CD1c-positive myeloid dendritic cell (primary cell): ENCODE results near the gene B4GALT3.

Experiments used
- DNase-seq: peaks from one replicate; pipeline ENCODE4 v3.0.0-alpha.2; 2016; ENCODE audit errors: extremely low spot score

Gene B4GALT3

DNA sequence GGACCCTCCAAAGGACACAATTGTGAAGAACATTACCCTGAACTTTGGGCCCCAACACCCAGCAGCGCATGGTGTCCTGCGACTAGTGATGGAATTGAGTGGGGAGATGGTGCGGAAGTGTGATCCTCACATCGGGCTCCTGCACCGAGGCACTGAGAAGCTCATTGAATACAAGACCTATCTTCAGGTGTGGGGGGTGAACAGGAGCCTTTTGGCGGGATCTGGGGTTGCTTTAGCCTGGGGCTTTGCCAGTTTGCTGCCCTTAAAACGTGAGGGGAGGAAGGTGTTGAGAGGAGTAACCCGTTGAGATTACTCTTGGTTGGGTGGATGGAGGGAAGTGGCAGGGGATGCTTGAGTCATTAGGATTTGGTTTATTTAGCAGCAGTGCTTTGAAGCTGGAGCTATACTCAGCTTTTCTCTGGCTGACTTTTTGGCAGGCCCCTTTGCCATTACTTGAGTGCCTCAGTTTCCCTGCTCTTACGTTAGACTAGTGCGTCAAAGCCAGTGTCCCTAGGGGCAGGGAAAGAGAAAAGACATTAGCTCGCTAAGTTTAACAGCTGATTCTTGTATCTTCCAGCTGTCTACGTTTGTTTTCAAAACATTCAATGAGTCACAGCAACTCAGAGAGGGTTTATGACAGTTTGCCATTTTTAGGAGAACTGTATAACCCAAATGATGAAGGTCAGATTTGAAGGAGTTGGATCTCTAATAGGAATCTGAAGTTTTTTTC is 29.3 kb upstream of the B4GALT3 start:
- DNase-seq: no peak

DNA sequence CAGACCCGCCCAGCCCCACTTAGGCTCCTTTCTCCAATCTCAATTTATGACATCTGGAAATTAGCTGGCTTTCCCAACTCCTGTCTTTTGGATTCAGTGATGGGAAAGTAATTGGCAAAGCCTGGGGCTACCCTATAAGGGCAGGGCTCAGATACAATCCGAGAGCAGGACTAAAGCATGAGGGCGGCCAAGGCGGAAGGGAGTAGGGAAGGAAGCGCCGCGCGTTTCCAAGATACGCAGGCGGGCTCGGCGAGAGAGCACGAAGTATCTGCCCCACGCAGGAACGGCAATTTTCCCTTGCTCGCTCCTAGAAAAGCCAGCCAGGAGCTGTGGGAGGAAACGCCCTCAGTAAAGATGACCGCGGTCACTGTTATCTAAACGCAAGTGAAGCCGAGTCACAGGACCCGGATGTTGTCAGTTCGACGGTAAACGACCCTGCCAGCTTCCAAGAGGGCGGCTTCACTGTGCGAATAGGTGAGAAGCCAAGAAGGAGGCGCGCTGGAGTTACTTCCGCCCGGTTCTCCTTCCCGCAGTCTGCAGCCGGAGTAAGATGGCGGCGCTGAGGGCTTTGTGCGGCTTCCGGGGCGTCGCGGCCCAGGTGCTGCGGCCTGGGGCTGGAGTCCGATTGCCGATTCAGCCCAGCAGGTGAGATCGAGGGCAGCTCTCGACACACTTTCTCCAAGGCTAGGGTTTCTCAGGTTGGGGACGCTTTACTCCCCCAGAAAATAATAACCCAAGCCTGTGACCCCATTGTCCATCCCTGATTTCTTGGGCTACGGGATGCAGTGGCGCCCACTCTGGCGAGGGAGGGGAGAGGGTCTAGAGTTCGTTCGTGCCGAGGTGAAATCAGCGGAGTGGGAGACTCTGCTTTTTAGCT is 24.8 kb upstream of the B4GALT3 start, which contains the start of gene NDUFS2:
Gene NDUFS2, plus strand, starts transcription at position 532 of the 877 bp plus-strand sequence. Its CDS starts 19 bp downstream, at position 551.
- DNase-seq: peak; percentile 99

DNA sequence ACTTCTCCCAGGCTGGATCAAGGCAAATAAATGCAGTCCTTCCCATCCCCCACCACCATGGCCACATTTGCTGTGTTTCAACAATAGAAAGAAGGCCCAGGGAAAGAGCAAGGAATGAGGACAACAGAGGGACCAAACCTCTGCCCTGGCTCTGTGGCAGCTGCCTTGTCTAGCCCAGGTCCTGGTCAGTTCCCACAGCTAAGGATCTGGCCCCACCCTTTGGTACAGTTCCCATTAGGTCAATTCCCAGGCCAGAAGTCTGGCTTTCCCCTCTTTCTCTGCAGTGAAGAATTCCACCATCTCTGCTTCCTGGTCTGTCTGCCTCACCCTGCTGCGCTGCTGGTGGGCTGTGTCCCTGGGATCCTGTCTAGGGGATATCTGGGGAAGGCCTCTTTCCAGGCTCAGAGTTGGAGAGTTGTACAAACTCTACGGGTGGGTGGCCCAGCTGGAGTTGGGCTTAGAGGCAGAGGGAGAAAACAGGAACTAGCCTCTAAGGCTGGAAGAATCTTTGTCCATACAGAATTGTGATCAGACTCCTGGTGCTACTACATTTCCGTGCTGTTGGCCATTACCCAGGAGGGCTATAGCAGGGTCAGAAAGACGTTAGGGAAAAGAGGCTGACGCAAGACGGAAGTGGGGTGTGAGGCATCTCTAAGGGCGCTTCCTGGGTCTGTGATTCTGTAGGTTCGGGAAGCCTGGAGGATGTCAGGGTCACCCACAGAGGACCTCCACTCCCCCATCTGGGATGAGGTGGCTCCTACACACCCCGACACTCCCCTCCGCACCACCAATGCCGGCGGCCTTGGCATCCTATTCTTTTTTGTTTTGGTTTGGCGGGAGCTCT is 23.9 kb upstream of the B4GALT3 start:
- DNase-seq: peak; percentile 66

DNA sequence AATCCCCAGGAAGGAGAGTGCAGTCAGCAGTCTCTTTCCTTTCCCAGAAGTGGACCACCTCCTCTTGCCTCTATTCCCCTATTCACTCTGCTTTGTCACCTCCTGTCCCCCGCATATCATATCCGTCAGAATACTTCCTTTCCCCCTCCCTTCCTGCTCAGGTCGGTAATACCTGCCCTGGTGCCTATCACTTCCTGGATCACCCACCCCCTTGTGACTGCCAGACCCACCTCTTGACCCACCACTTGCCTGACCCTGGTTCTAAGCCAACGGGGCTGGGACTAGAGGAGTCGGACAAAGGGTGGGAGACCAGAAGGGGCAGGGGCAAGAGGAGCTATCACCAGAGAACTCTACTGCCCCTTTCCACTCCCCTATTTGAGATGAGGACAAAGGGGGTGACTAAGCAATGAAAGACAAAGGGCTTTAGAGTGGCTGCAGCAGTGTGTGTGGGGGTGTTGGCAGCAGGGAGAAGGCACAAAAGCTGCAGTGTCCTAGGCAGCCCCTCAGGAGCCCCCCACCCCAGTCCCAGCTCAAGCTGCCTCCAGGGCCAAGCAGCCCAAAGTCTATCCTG is 23.2 kb upstream of the B4GALT3 start:
- DNase-seq: no peak

DNA sequence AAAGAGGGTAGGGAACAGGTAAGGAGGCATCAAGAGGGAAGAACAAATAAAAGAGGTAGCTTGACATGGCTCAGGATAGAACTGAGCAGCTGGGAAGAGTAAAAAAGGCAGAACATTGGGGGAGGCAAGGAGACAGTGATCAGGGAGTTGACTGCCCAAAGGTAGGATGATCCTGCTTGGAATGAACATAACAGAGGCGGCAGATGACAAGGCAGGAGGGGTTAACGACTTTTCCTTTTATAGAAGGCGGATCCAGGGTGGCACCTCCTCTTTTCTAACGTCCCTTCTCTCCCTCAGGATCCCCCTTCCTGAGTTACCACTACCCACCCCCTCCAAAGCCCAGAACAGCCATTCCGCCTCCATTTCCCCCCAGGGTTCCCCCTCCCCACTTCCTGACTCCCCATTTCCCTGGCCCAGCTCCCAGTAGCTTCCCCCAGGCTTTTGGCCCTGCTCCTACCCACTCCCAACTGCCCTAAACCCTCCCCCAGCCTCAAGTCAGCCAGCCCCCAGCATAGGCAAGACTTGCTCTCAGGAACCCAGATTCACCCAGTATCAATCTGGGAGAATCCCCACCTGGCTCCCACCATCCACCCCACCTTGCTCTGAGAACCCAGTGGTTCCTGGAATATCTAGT is 22.3 kb upstream of the B4GALT3 start:
- DNase-seq: no peak

DNA sequence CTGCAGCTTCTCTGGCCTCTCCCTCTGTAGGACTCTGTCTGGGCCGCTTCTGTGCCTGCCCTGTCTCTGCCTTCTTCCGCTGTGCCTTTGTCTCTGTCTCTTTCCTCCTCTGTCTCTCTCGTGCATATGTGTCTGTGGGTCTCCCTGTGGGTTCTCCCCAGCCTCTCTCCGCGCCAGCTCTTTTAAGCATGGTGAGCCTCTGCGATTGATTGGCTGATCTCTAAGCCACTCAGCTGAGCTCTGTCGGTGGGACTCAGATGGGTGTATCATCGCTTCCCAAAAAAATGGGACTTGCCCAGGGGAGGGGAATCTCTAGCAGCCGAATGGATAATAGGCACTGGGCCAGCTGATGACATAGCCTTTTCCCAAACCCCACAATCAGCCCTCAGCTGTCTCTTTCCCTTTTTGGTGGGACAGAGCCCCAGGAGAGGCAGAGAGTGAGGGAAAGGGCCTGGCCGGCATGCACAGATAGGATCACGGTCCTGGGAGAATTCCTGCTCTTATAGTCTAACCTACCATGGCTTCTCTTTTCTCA is 21.7 kb upstream of the B4GALT3 start, which contains the start of gene ADAMTS4:
Gene ADAMTS4, minus strand, starts transcription at position 158 of the 535 bp plus-strand sequence. CDS start 427 bp downstream, outside the sequence.
- DNase-seq: no peak

DNA sequence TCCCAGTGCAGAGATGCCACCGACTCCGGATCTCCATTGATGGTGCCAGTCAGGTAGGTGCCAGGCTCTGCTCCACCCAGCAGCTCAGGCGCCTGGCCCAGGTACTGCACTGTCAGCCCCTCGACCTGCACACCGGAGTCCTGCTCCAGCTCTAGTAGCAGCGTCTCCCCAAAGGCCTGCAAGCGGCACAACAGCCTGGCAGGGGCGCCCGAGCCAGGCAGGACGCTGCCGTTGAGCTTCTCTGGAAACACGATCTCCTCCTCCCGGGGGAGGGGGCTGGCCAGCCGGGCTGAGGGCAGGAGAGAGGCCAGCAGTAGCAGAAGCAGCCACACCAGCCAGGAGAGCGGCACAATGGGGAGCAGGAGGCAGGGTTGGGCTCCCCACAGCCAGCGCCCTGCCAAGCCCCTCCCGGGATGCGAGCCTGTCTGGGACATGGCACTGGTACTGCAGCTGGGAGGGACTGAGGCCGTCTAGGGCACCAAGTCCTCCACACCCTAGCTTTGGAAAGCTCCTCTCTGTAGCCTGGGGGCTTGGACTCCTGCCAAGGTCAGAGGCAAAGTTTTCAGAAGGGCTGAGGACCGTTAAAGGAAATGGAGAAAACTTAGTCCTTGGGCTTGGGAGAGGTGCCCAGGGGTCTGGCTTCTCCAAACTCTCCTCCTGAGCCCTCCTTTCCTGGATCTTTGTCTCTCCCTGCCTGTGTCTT is 21.0 kb upstream of the B4GALT3 start:
- no peak for DNase-seq

DNA sequence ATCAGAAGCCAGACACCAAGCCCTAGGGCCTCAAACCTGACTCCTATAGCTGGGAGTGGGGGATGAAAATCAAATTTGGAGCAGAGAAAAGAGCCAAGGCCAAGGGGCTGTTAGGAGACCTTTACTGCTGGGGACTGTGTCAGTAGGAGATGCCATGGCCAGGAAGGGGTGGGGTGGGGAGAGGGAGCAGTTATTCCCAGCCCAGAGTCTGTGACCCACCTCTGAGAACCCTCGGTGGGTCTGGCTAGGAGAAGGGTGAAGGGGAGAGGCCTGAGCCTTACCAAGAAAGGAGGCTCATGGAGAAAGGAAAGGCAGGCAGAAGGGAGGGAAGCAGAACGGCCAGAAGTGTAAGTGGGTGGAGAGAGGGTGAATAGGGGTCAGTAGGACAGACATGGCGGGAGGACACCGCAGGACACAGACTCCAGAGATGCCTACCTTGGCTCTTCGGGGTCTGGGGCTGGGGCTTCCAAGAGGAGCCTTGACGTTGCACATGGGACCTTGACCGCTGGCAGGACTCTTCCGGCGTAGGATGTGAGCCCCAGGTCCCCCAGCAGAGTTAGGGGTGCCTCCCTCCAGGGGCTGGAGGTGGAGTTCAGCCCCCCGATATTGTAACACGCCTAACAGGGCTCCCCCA is 20.4 kb upstream of the B4GALT3 start:
- no peak for DNase-seq

DNA sequence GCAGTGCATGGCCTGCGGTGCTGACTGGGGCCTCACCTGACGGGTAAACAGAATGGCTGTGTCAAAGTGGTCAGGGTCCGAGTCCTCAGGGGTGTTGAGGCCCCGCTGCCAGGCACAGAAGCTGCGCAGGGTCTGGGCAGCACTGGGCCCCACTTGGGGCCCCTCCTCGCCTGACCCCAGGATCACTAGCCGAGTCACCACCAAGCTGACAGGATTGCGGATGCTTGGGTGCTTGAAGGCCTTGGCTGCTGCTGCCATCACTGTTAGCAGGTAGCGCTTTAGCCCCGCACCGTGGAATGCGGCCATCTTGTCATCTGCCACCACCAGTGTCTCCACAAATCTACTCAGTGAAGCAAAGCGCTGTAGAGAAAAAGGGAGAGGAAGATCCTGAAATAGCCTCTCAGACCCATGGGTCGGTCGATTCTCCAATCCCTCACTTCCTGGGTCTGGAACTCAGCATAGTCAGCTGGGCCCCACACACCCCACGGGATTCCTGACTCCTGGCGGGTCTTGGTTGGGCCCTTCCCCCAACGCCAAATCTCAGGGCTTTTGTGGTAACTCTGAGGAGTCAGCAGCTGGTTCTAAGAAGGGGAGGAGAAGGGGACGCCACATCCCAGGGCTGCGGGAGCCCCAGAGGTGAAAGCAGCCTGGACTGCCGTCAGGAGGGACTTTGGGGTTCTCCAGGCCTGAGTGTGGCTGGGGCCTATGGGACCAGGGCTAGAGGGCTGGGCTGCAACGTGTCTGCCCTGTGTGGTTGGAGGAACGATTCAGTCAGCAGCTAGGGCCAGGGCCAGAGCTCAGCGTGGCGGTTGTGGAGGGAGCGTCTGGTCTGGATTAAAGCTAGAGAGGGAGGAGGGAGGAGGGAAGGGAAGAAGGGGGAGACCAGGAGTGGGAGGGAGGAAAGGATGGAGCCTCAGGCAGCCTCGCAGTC is 19.5 kb upstream of the B4GALT3 start:
- no peak for DNase-seq

DNA sequence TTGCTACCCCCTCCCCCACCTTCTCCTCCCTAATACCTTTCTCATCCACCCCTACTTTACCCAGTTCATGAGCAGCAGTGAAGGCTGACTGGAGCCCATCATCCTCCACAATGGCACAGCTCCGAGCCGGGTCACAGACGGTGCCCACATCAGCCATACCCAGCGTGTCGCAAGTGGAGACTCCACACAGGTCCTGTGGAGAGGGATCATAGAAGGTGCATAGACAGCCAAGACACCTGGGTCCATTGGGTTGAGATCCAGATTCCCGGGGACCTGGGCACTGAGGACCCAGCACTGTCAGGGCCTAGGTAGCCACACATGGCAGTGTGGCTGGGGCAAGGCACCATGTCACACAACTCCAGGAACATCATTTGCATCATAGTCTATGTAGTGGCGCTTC is 18.8 kb upstream of the B4GALT3 start:
- DNase-seq: no peak

DNA sequence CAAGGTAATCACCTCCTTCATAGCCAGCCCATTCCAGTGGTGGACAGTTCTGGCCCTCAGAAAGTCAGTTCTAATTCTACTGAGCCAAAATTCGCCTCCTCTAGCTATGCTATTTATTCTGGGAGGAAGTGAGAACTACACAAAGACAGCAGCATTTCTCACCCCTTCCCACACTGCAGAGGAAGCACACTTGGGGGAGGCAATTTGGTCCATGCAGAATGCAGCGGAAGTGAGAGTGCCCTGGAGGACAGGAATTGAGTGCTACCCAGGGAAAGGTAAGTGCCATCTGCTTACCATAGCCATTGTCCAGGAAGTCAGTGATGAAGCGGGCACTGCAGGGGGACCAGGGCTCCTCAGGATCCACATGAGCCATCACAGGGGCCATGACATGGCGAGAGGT is 17.9 kb upstream of the B4GALT3 start:
- DNase-seq: peak; percentile 85

DNA sequence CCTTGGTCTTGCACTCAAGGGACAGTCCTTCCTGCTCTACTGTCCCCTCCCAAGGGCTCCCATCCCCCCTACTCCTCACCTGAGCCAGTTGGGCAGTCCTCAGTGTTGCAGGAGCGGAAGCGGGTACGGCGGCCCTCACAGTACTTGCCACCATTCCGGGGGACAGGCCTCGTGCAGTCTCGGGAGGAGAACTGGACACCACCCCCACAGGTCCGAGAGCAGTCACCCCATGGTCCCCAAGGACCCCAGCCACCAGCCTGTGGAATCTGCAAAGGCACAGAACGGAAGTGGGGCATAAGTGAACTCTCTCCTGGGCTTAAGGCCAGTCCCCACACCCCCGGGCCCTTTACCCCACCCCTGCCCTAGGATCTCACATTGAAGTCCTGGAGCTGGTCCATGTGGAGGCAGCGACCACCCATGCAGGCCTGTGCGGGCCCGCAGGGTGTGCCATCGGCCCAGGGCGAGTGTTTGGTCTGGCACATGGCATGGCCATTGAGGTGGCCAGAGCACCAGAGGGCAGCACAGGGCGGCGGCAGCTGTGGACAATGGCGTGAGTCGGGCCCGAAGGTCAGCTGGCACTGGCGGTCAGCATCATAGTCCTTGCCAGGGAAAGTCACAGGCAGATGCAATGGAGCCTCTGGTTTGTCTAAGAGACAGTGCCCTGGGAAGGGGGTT is 16.4 kb upstream of the B4GALT3 start:
- no peak for DNase-seq

DNA sequence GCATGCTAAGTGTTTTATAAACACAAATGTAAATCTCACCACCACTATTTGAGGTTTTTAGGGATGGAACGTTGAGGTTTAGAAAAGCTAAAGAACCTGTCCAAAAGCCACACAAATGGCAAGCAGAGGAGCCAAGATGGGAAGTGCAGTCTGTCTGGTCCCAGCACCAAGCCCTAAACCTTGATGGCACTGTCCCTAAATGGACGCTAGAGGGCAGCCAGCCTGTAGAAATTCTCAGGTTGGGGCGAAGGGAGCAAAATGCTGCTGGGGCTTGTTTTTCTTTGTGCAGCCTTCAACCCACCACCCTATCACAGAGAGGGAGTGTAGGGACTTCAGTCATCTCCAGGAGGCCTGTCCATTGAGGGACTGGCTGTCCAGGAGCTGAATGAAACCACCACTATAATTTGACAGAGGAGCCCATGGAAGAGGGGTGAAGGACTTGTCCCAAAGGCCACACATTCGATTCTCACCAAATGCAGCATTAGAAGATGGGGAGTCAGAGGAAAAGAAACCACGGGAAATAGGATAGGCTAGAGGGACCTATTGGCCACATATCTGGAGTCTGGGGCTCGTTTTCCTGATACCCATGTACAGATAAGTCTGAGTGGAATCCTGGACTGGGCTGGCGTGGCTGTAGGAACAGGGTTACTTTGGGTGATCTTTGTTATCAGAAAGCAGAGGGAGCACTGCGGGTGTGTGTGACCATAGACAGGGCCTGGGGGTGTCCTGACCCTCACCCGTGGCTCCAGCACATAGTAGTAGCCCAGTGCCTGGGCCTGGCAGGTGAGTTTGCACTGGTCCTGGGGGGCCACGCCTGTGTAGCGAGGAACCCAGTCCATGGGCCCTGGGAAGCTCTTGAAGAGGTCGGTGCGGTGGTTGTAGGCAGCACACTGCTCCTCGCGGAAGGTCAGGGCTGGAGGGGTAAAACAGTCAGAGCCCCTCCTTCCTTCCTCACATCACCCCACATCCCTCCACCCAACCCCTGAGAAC is 15.5 kb upstream of the B4GALT3 start:
- DNase-seq: peak; percentile 86

DNA sequence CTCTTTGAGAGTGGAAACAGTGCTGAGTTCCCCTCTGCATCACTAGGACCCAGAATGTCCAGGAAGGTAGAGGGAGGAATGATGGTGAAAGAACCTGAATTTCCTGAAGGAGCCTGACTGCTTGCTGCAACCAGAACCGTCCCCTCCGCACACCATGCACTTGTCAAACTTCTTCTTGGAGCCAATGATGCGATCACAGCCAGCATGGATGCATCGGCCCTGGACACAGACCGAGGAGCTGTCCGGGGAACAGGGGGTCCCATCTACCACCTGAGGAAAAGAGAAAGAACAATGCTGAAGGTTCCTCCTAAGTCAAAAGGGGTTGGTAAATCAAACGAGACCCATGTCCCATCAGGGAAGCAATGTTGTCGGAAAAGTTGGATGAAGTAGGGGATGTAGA is 14.7 kb upstream of the B4GALT3 start:
- DNase-seq: no peak

DNA sequence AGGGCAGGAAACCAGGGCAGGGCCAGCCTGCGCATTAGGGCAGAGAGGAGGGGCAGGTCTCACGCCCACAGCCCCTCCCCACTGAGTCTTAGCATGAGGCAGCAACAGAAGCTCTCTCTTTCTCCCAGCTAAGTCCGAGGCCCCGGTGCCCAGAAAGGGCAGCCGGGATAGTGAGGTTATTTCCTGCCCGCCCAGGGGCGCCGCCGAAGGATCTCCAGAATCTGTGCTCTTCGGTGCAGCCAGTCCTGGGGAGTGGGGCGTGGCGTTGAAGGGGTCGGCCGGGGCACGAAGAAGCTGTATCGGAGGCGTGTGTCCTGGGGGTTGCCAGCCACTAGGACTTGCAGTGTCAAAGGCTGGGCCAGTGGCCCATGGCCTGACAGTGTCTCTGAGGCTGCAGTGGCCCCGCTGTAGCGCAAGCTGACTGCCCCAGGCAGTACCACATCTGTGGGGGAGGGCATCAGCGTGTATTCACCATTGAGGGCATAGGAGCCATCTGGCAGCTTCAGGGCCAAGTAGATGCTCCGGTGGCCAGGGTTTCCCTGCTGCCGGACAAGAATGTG is 13.7 kb upstream of the B4GALT3 start:
- peak; percentile 27 for DNase-seq

DNA sequence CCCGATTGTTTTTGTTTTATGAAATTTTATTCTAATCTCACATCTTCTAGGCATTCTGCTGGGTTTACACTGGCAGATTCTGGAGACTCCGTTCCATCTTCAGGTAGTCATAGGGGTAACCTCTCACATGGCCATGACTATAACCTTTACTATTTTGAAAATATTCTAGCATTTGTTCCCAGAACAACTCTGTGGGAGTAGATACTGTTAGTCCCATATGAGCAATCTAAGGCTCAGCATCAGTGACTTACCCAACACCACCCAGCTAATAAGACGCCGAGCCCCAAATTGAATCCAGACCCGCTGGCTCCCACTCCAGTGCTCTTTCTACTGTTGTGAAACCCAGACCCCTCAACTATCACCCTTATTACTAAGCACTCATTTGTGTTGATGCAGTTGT is 11.7 kb upstream of the B4GALT3 start:
- DNase-seq: no peak
